Colonic mucosa (tissue), 4 donors: ENCODE measurements around the gene PDE4D. TPM values are rescaled to one million over a fixed set of nuclear protein-coding genes. Genes with fewer than 3 reads are reported as not detected.

Experiments used
- DNase-seq: peaks from one replicate; pipeline ENCODE4 v3.0.0-alpha.2; 2020
- H3K27ac ChIP-seq: fragments of 200-600 bp; one replicate; pipeline ENCODE4 v1.8.0; 2021
- H3K27me3 ChIP-seq: fragments of 200-600 bp; one replicate; pipeline ENCODE4 v1.8.0; 2021
- H3K36me3 ChIP-seq: fragments of 200-600 bp; one replicate; pipeline ENCODE4 v1.8.0; 2021
- H3K4me1 ChIP-seq: fragments of 200-600 bp; one replicate; pipeline ENCODE4 v1.8.0; 2021; ENCODE audit warnings: mild to moderate bottlenecking
- H3K4me3 ChIP-seq: fragments of 200-600 bp; one replicate; pipeline ENCODE4 v1.8.0; 2021
- H3K9ac ChIP-seq, 2 donors: one replicate each; pipeline ENCODE4 v1.7.0; 2013; ENCODE audit warnings: control low read depth in 2 of 2, low read depth in 2 of 2, low read length in 2 of 2
- H3K9me3 ChIP-seq: fragments of 200-600 bp; one replicate; pipeline ENCODE4 v1.8.0; 2021
- CTCF ChIP-seq: fragments of 200-600 bp; IDR thresholded peaks from one replicate; pipeline ENCODE4 v1.8.0; 2022; ENCODE audit warnings: antibody characterized with exemption, mild to moderate bottlenecking
- intact Hi-C: fragments of 100-400 bp; cut with DNase I; formaldehyde crosslinking; loops from one replicate; pipeline ENCODE4 v1.14.1; 2022
- total RNA-seq, 2 donors: library from RNA; stranded (reverse); fragmentation: NEBNext Ultra II Directional in 1 of 2; extraction: Animal tissue kit (Norgen Biotek cat#: 25700) in 1 of 2; gene quantifications; one replicate each; pipeline ENCODE4 v1.2.1, GENCODE V29; 2021
- donor health status: healthy.
- donor health status: DM: no; HTN: no; CAD: no.
- donor health status: DM: no; HTN: no; CAD: no.

Gene PDE4D
- total RNA-seq, 2 donors from 2014 or later = 23.1 to 53.7 TPM

- intact Hi-C loops = no loop called here
- H3K4me3 ChIP-seq = no peak overlapping the region
These were observed 767.4 kb downstream of the PDE4D start for GRCh38 chr5:59126016-59126707.

GRCh38 chr5:59125011-59125961 lies 768.2 kb downstream of the PDE4D start:
- no peak overlapping the region for H3K4me3 ChIP-seq
- no peaks in the 10 kb centered on the region for H3K27me3 ChIP-seq
- peaks cover 5% of the 10 kb centered on the region for H3K4me1 ChIP-seq
- peak overlapping the region in 1 of 2 donors; percentile 23 for H3K9ac ChIP-seq
- no peak for TF ChIP-seq CTCF
- intact Hi-C loops = no loop called here
- peak overlapping the region; percentile 21 for H3K27ac ChIP-seq
- no peaks in the 10 kb centered on the region for H3K36me3 ChIP-seq
- H3K9me3 ChIP-seq = no peaks in the 10 kb centered on the region
- DNase-seq = no peak

More at GRCh38 chr5:59126016-59126707, 767.4 kb downstream of the PDE4D start:
- peak overlapping the region; percentile 57 for H3K27ac ChIP-seq
- peaks cover 5% of the 10 kb centered on the region for H3K4me1 ChIP-seq
- H3K36me3 ChIP-seq = no peaks in the 10 kb centered on the region
- no peaks in the 10 kb centered on the region for H3K9me3 ChIP-seq
- H3K9ac ChIP-seq = peak overlapping the region in 1 of 2 donors; percentile 23
- DNase-seq = no peak
- no peaks in the 10 kb centered on the region for H3K27me3 ChIP-seq
- TF ChIP-seq CTCF = no peak

GRCh38 chr5:59123595-59124561 lies 769.6 kb downstream of the PDE4D start:
- Histone ChIP-seq H3K9me3 (no peaks in the 10 kb centered on the region), H3K27me3 (no peaks in the 10 kb centered on the region), H3K36me3 (no peaks in the 10 kb centered on the region), H3K4me1 (peaks cover 5% of the 10 kb centered on the region), H3K9ac (no peak overlapping the region), H3K27ac (peak overlapping the region; percentile 55), H3K4me3 (no peak overlapping the region)
- no peak for DNase-seq
- intact Hi-C loops = no loop called here
- TF ChIP-seq CTCF = no peak

GRCh38 chr5:59119480-59119879 lies 774.0 kb downstream of the PDE4D start:
- H3K4me1 ChIP-seq = no peaks in the 10 kb centered on the region
- H3K4me3 ChIP-seq = no peak overlapping the region
- intact Hi-C loops = no loop called here
- no peak for TF ChIP-seq CTCF
- no peak overlapping the region for H3K27ac ChIP-seq
- H3K9me3 ChIP-seq = no peaks in the 10 kb centered on the region
- no peak overlapping the region for H3K9ac ChIP-seq
- no peaks in the 10 kb centered on the region for H3K36me3 ChIP-seq
- no peaks in the 10 kb centered on the region for H3K27me3 ChIP-seq
- DNase-seq = no peak

GRCh38 chr5:59117320-59117719 lies 776.2 kb downstream of the PDE4D start:
- Histone ChIP-seq H3K9ac (no peak overlapping the region), H3K9me3 (no peaks in the 10 kb centered on the region), H3K36me3 (no peaks in the 10 kb centered on the region), H3K4me1 (no peaks in the 10 kb centered on the region), H3K27me3 (no peaks in the 10 kb centered on the region), H3K4me3 (no peak overlapping the region), H3K27ac (no peak overlapping the region)
- no peak for TF ChIP-seq CTCF
- intact Hi-C loops = no loop called here
- DNase-seq = no peak
